GM21786 (cell line): Measurements from ENCODE around the gene RAX.

Experiments used
- ATAC-seq: cut with Tn5 transposase; IDR thresholded peaks from one replicate; pipeline ENCODE4 v1.9.1; 2021; ENCODE audit not compliant: unreplicated experiment

The RAX gene

DNA sequence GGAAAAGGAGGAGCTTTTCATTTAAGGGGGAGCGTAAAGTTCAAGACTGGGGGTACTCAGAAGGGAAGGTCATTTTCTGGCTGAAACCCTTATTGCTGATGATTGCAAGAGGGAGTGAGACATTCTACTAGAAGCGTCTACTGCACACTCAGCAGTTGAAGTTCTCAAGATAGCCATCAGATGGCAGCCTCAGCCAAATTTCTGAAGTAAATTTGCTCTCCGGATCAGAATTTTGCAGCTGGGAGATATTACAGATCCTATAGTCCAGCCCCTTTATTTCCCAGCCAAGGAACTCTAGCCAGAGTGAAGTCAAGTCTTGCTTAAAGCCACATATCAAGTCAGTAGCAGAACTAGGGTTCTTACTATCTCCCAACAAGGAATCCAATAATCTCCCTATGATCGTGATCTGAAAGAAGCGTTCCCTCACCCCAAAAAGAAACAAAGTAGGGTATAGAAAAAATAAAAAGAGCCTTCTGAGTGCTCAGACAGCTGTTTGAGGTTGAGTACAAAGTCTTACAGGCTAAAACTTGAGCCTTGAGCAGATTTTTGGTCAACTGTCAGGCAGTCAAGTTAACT is 24.0 kb downstream of the RAX start:
- no peak for ATAC-seq

DNA sequence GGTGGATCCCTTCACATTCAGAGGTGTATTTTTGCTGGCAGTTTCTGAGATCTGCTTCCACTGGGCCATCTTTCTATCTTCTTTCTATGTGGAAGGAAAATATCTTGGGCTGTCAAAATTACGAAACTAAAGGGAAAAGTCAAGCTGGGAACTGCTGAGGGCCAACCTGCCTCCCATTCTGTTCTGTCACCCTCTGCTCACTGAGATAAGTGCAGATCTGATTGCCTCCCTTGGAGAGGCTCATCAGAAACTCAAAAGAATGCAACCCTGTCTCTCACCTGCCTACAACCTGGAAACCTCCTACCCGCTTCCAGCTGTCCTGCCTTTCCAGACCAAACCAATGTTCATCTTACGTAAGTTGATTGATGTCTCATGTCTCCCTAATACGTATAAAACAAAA is 26.5 kb downstream of the RAX start:
- no peak for ATAC-seq

DNA sequence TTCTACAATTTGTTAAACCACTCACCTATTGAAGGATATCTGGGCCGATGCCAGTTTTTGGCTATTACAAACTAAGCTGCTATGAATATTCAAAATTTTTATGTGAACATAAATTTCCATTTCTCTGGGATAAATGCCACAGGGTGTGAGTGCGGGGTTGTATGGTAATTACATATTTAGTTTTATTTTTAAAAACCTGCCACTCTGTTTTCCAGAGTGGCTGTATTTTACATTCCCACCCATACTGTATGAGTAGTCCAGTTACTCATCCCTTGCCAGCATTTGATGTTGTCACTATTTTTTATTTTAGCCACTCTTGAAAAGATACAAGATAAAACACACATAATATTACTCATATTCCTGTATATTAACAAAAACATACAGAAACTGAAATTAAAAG is 30.3 kb downstream of the RAX start:
- no peak for ATAC-seq

GRCh38 chr18:59239642-59240041 is 33.6 kb downstream of the RAX start:
- no peak for ATAC-seq

DNA sequence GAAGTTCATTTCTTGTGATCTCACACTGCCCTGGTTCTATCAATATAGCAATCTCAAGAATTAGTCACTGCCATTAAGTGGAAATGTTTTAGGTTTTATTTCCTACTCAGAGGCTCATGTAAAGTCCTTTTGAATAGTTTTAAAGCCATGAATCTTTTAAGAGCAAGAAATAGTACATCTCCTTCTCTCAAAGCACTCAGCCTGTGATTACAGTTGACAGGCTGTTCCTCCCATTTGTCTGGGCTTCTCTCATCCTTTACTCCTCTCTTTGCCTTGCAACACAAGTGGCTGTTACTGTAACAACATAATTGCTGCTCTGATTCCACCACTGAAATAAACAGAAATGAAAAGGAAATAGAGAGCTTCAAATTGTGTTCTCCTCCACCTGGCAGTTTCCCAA is 34.9 kb downstream of the RAX start:
- no peak for ATAC-seq

DNA sequence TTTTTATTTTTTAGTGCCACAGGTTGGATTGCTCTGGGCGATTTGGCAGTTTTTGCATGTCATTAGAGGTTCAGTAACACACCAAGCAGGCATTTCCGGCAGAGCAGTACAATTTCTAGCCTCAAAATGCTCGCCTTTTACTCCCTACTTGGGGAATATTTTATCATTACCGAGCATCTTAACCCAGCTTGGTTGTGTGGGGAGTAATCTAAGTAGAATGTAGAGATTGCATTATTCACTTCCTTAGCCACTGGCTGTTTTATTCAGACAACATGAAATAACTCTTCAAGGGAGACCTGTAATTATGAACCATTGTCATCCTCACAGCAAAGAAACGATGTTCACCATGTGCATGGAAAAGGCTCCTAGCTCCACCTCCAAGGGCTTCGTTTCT is 40.2 kb downstream of the RAX start:
- no peak for ATAC-seq

DNA sequence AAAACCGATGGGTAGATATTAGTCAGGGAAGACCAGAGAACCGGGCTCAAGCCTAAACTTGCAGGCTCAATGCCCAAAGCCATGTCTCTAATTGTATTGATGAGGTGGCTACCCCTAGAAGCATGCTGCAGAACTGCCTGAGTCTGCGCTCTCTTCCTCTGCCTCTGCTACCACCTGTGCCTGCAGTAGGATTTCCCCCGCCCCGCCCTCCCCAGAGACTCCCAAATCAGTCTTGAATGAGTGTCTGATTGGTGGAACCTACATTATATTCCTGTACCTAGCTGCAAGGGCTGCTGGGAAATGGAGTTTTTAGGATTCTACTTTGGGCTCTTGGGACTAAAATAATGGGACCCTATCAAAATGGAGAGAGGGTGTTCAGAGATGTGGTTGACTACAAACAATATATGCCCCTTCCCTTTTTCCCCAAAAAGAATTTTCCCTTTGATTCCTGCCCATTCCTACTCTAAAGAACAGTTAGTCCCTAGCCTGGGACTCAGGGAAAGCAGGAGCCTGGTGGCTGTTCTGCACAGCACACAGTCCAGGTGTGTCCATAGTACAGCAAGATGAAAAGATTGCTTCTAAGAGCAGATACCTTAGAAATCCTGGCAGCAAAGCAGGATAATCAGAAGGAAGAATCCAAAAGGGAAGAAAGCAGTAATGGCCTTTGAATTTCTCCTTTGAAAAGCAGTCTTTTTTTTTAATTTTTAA is 40.8 kb downstream of the RAX start:
- ATAC-seq, result no peak

DNA sequence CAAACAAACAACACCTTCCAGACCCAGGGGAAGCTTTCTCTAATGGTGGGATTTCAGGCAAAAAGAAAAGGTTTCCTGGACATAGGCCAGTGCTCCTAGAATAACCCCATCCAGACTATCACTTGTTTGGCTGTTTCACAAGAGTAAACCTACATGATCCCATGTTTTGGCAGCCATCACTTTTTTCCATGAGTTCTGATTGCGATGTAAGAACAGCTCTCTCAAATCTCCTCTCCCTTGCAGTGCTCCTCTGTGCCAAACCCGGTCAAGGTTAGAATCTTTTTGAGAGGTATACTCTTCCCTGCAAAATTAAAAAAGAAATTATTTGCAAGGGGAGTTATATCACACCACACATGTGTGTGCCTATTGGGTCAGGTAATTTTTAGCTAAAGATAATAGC is 41.4 kb downstream of the RAX start:
- ATAC-seq, result no peak

DNA sequence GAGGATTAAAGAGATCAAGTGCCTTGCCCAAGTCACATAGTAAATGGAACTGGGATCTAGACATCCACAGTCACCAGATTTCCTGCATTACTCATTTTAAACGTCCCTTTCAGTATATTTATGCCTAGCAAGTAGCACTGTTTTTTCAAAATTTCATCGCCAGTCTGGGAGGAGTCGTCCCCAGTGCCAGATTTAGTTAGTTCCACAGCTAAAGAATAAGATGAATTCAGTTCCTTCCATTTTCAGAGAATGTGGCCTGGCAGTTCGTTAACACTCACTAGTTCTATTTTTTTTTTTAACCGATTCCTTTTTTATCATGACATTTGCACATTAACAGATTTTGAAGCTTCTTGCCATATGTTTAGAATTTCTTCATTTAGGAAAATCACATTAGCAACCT is 42.1 kb downstream of the RAX start:
- ATAC-seq, result no peak

DNA sequence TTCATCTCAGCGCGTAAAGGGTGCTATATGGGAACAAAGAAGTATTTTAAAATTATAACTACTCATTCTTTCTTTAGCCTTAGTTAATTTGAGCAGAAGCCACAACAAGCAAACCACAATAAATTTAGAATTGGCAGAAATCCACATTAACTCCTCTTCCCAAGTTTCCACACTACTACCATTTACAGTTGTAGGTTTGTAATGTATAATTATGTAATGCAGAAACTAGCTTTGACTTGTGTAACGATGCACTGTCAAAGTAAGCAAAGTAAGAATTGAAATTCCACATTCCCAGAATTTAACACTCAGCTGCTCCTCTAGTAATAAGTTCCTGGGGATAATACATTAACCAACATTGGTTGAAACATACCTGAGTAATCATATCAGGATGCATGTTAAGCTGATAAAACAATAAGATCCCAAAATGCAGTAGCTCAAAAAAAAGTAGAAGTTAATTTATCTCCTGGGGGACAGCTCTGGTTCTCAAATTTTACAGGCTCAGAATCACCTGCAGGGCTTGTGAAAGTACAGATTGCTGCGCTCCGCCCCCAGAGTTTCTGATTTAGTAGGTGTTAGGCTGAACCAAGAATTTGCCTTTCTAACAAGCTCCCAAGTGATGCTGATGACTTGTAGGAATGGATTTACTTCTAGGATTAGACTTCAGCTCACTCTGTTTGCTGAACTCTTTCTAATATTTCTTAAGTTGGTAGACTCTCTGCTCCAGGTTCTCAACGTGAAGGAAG is 43.4 kb downstream of the RAX start:
- ATAC-seq, result no peak

GRCh38 chr18:59229191-59229590 is 44.1 kb downstream of the RAX start:
- no peak for ATAC-seq

DNA sequence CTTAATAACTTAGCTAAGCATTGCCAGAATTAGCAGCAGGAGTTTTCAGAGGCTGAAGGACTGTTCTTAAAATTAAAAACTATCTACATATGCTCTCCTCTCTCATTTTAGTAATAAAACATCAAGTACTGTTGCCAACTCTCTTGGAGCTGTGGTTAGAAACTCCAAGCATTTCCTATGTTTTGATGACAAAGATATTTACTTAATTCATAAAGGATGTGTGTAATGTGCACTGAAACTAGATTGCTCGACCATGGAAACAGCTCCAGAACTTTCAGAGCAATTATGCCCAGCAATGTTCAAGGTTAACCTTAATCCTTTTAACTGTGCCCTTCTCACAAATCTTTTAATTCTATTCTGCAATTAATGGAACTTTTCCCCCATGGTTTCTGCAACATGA is 44.9 kb downstream of the RAX start:
- no peak for ATAC-seq

DNA sequence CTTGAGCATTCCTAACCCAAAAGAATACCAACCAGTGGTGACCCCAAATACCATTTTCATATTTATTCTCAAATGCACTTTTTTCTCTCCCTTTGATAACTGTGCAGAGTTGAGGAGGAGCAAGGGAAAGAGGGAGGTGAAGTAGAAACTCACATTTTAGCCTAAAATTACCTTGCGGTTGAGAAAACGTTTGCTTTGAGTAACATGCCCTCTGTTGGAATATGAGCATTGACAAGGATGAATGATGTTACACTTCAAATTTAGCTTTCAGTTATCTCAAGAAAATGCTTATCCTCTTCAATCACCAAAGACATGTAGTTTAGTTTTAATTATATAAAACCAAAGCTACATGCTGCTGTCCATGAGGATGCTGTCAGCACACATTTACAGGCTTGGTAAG is 50.9 kb downstream of the RAX start:
- no peak for ATAC-seq

DNA sequence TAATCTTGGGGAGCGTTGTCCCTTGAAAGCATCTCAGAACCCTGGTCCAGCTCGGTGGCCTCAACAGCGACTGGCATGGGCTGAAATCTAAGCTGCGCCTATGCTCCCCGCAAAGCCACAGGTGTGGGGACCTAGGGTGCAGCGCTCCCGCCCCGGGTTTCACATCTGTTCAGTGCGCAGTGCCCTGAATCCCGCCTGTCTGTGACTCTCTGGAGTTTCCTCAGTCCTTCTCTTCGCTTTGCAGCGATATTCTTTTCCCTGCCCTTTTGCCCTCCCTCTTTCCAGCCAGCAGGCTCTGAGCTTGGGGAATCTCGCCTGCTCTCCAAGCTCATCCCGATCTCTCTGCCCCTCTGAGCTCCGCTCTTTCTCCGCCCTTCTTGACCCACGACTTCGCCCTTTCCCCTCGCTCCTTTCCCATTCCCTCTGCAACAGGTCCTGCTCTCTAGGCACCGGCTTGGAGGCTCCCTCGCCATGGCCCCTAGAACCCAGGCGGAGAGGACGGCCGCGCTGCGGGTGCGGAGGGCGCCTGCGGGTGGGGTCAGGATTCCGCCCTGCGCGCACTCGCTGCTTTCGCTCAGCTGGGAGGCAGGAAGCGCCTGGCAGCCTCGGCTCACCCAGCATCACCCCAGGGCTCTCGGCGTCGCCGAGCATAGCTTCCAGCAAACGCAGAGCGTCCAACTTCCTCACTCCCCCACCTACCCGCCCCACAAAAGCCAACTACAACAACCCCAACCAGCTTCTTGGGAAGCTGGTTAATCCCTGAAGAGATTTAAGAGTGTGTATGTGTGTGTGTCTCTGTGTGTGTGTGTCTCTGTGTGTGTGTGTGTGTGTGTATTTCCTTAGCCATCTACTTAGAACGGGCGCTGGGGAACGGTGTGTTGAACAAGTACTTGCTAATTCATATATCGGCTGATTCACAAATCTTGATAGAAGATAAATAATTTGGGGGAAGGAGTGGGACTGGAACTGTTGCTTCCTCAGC is 52.2 kb downstream of the RAX start:
- ATAC-seq, result no peak

- no peak for ATAC-seq
Measured at GRCh38 chr18:59220164-59220783, 53.0 kb downstream of the RAX start.

DNA sequence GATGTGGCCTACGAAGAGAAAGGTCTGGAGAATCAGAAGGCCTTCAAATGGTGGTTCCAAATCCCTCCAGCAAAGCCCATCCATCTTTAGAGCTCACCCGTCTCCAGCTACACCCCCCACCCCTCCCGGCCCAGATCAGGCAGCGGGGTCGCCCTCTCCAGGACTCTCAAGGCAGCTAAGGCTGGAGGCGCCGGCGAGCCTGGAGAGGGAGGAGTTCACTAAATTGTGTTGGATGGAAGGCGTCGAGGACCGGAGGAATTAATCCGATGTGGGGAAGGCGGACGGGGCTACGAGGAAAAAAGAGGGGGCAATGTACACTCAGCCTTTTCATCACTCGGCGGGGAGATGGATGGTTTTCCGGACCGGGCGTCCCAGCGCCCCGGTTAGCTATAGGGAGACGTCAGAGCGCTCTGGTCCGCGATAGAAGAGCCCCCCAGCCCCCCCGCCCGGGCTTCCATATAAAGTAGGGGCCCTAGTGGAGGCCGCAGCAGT is 53.5 kb downstream of the RAX start, which contains the start of gene GRP:
Gene GRP, plus strand, starts transcription at position 487 of the 492 bp plus-strand sequence. CDS start 108 bp downstream, outside the sequence.
- ATAC-seq, result no peak

DNA sequence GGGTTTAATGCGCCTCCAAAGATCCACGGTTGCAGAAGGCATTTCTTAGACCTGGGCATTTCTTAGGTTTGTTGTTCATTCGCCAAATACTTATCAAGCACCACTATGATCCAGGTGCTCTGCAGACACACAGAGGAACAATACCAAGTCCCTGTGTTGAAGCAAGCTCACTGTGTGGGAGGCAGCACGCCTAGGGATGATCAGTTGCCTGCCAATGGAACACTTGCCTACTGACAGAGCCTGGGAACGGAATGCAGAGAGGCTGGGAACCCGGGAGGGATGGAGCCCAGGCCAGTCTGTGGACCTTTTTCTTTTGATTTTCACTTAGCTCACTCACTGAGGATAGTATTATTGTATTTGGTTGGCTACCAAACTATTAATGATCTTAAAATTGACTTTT is 55.2 kb downstream of the RAX start:
- no peak for ATAC-seq
